ENCODE data around the gene RAB31.

DNA sequence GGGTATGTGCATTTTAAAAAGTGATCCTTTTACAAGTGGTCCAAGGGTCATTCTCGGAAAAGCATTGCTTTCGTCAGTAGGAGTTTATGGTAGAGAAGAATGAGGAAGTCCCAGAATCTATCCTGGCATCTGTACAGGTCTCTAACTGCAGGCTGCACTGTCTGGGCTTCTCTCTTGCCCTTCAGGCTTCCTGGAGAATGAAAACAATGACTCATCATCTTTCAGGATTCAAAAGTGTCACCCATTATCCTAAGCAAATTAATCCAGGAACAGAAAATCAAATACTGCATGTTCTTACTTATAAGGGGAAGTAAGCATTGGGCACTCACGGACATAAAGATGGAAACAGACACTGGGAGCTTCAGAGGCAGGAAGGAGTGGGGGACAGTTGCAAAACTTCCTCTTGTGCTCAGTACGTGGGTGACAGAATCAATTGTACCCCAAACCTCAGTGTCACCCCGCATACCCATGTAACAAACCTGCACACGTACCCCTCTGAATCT lies 117.5 kb downstream of the RAB31 start:
- TF ChIP-seq, protein P1, sequence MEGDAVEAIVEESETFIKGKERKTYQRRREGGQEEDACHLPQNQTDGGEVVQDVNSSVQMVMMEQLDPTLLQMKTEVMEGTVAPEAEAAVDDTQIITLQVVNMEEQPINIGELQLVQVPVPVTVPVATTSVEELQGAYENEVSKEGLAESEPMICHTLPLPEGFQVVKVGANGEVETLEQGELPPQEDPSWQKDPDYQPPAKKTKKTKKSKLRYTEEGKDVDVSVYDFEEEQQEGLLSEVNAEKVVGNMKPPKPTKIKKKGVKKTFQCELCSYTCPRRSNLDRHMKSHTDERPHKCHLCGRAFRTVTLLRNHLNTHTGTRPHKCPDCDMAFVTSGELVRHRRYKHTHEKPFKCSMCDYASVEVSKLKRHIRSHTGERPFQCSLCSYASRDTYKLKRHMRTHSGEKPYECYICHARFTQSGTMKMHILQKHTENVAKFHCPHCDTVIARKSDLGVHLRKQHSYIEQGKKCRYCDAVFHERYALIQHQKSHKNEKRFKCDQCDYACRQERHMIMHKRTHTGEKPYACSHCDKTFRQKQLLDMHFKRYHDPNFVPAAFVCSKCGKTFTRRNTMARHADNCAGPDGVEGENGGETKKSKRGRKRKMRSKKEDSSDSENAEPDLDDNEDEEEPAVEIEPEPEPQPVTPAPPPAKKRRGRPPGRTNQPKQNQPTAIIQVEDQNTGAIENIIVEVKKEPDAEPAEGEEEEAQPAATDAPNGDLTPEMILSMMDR (IDR thresholded peaks at IDR 0.05): no peak
- no peak for TF ChIP-seq FOXM1 (IDR thresholded peaks at IDR 0.05; ENCODE audit: low read depth)
- TF ChIP-seq, protein P2, sequence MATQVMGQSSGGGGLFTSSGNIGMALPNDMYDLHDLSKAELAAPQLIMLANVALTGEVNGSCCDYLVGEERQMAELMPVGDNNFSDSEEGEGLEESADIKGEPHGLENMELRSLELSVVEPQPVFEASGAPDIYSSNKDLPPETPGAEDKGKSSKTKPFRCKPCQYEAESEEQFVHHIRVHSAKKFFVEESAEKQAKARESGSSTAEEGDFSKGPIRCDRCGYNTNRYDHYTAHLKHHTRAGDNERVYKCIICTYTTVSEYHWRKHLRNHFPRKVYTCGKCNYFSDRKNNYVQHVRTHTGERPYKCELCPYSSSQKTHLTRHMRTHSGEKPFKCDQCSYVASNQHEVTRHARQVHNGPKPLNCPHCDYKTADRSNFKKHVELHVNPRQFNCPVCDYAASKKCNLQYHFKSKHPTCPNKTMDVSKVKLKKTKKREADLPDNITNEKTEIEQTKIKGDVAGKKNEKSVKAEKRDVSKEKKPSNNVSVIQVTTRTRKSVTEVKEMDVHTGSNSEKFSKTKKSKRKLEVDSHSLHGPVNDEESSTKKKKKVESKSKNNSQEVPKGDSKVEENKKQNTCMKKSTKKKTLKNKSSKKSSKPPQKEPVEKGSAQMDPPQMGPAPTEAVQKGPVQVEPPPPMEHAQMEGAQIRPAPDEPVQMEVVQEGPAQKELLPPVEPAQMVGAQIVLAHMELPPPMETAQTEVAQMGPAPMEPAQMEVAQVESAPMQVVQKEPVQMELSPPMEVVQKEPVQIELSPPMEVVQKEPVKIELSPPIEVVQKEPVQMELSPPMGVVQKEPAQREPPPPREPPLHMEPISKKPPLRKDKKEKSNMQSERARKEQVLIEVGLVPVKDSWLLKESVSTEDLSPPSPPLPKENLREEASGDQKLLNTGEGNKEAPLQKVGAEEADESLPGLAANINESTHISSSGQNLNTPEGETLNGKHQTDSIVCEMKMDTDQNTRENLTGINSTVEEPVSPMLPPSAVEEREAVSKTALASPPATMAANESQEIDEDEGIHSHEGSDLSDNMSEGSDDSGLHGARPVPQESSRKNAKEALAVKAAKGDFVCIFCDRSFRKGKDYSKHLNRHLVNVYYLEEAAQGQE (IDR thresholded peaks at IDR 0.05; ENCODE audit: low read depth, low read length): no peak

Data from SK-N-SH (cell line).